Stimulated activated naive B cell treated with anti-CD40 and anti-IgM and Interleukin-4, amounts not matched to agents 10 μg/mL and 1 μg/mL and 100 μg/mL, for 72 hours (primary cell): Measurements from ENCODE around the gene TTC8.
"Not testable (repeated sequence)": the region's sequence is repeated elsewhere in the genome, so short reads cannot be mapped to it uniquely, and the experiment has no call there.

Experiments
- ATAC-seq, 2 donors: fragments of 150-1000 bp; cut with Tn5 transposase; replicated peaks; 2 replicates each; pipeline ENCODE4 v1.10.0; 2021; ENCODE audit warnings: moderate library complexity in 1 of 2
- DNase-seq: peaks from one replicate; pipeline ENCODE4 v3.0.0; 2021
- H3K27ac Mint-ChIP-seq: one replicate; pipeline ENCODE4 v1.8.0; 2022; ENCODE audit warnings: mild to moderate bottlenecking, mixed read lengths
- H3K27me3 Mint-ChIP-seq, 2 donors: one replicate each; pipeline ENCODE4 v1.8.0; 2022; ENCODE audit warnings: mixed read lengths in 2 of 2
- H3K36me3 Mint-ChIP-seq, 2 donors: one replicate each; pipeline ENCODE4 v1.8.0; 2022; ENCODE audit warnings: mixed read lengths in 2 of 2, mild to moderate bottlenecking in 1 of 2
- H3K4me1 Mint-ChIP-seq, 2 donors: one replicate each; pipeline ENCODE4 v1.8.0; 2022; ENCODE audit warnings: mixed read lengths in 2 of 2, mild to moderate bottlenecking in 1 of 2
- H3K4me3 Mint-ChIP-seq, 2 donors: one replicate each; pipeline ENCODE4 v1.8.0; 2022; ENCODE audit warnings: mild to moderate bottlenecking in 2 of 2, mixed read lengths in 2 of 2, moderate library complexity in 1 of 2
- H3K9me3 Mint-ChIP-seq, 2 donors: one replicate each; pipeline ENCODE4 v1.8.0; 2022; ENCODE audit warnings: mixed read lengths in 2 of 2, mild to moderate bottlenecking in 1 of 2

TTC8 gene

DNA sequence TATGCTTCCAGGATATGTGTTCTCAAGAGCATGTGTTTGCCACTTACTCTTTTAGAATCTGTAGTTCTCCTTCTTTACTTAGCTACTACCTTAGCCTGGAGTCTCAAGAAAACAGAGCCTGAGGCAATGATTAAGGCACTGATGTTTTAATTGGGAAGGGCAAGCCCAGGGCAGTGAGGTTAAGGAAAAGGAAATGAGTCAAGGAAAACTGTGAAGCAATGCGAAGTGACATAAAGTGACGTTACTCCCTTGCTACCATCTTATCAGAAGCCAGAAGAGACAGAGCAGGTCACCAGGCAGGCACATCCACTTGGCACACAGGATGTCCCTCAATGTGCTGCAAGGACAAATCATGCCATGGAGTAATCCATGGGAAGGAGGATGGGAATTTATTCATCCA lies 20.4 kb upstream of the TTC8 start:
- Mint-ChIP-seq H3K4me3 (no peak overlapping the region), H3K27me3 (peaks cover 49 to 60% of the 10 kb centered on the region in 2 donors), H3K4me1 (no peaks in the 10 kb centered on the region), H3K36me3 (no peaks in the 10 kb centered on the region), H3K9me3 (peaks cover 0 to 12% of the 10 kb centered on the region in 2 donors), H3K27ac (no peak overlapping the region)
- no peak for ATAC-seq
- DNase-seq = no peak

DNA sequence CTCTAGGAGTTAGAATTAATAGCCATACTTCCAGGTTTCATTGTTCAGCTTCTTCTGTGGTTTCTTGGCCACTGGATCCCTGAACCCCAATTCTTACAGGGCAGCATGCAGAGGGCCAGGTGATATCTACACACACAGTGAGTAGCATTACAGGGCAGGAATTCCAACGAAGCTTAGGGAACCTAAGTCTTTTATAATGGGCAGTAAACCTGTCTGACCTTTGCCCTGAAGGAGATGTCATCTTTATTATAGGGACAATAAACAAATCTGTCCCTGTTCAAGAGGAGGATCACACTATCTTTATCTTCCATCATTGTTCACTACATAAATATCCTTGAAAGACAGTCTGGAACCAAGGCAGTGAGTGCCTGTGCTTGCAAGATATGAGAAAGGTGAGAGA lies 20.0 kb upstream of the TTC8 start:
- Mint-ChIP-seq H3K36me3 (no peaks in the 10 kb centered on the region), H3K4me1 (no peaks in the 10 kb centered on the region), H3K27ac (no peak overlapping the region), H3K27me3 (peaks cover 51 to 64% of the 10 kb centered on the region in 2 donors), H3K9me3 (peaks cover 0 to 14% of the 10 kb centered on the region in 2 donors), H3K4me3 (no peak overlapping the region)
- ATAC-seq (no peak), DNase-seq (no peak)

DNA sequence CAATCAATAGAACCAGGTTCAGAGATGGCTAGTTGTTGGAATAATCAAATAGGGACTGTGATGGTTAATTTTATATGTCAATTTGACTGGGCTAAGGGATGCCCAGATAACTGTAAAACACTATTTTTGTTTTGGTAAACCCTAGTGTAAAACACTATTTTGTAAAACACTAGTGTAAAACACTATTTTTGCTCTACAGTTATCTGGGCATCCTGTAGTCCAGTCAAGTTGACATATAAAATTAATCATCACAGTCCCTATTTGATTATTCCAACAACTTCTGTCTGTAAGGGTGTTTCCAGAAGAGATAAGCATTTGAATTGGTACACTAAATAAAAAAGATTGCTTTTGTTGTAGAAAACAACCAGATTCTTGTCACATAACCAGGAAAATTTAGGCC lies 16.1 kb upstream of the TTC8 start:
- no peaks in the 10 kb centered on the region for H3K36me3 Mint-ChIP-seq
- ATAC-seq (no peak), DNase-seq (no peak)
- H3K4me3 Mint-ChIP-seq = no peak overlapping the region
- no peaks in the 10 kb centered on the region for H3K4me1 Mint-ChIP-seq
- H3K27ac Mint-ChIP-seq = no peak overlapping the region
- H3K9me3 Mint-ChIP-seq = peaks cover 0 to 10% of the 10 kb centered on the region in 2 donors
- peaks cover 46 to 70% of the 10 kb centered on the region in 2 donors for H3K27me3 Mint-ChIP-seq

DNA sequence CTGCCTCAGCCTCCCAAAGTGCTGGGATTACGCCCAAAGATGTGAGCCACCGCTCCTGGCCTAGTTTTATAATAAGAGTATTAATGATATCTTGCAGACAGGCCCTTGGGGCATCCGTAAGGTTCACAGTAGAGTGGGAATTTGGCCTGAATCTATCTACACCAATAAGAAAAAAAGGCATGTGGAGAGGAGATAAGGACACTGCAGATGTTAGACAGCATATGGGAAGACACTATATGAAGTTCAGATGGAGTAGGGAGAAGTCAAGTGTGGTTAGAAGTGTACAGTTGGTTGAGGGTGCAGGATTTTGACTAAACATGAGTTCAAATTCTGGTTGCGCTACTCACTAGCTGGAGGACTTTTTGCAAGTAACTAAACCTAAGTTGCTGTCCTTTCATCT lies 8.5 kb upstream of the TTC8 start:
- Mint-ChIP-seq H3K9me3 (no peaks in the 10 kb centered on the region), H3K27ac (no peak overlapping the region), H3K36me3 (no peaks in the 10 kb centered on the region), H3K4me3 (no peak overlapping the region), H3K27me3 (peaks cover 36 to 54% of the 10 kb centered on the region in 2 donors), H3K4me1 (peaks cover 6 to 16% of the 10 kb centered on the region in 2 donors)
- DNase-seq = no peak
- no peak for ATAC-seq

DNA sequence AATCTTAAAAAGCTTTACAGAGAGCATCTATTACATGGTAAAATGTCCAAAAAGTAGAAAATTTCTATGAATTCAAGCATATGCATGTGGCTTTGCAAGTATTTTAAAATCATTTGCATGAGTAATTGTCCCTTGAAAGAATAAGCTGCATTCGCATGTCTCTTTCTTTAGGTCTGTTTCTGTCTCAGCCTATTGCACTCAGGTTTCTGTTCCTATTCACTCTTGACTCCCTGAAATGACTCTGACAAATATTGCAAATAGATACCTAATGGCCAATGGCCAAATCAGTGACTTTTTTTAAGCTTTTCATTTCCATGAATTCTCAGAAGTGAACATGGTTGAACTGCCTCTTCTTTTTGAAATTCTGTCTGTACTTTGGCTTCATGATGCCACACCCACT lies 6.4 kb upstream of the TTC8 start:
- no peaks in the 10 kb centered on the region for H3K9me3 Mint-ChIP-seq
- H3K4me1 Mint-ChIP-seq = peaks cover 6 to 16% of the 10 kb centered on the region in 2 donors
- no peak for DNase-seq
- ATAC-seq = peak; percentile 83 to 88
- no peak overlapping the region for H3K27ac Mint-ChIP-seq
- H3K36me3 Mint-ChIP-seq = no peaks in the 10 kb centered on the region
- H3K4me3 Mint-ChIP-seq = no peak overlapping the region
- H3K27me3 Mint-ChIP-seq = peaks cover 23 to 39% of the 10 kb centered on the region in 2 donors

DNA sequence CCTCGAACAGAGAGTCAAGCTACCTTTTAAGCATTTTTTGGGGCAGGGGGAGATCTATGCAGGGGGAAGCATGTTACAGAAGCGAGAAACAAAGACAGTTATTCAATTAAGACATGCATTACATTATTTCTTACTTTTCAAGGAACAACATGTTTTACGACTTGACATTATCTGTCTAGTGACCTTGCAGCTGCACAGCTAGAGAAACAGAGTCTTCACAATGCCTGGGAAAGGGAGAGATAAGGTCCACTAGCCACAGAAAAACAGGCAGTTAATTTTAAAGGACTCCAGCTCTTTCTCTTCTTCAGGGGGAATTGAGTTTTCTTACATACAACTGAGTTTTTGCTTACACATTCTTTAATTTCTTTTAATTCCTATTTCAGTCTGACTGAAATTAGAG lies 4.8 kb upstream of the TTC8 start:
- not testable (repeated sequence) for ATAC-seq, H3K27ac Mint-ChIP-seq, H3K4me3 Mint-ChIP-seq, H3K36me3 Mint-ChIP-seq, H3K9me3 Mint-ChIP-seq, DNase-seq
- H3K4me1 Mint-ChIP-seq = peaks cover 8 to 16% of the 10 kb centered on the region in 2 donors
- H3K27me3 Mint-ChIP-seq = peaks cover 23 to 36% of the 10 kb centered on the region in 2 donors

DNA sequence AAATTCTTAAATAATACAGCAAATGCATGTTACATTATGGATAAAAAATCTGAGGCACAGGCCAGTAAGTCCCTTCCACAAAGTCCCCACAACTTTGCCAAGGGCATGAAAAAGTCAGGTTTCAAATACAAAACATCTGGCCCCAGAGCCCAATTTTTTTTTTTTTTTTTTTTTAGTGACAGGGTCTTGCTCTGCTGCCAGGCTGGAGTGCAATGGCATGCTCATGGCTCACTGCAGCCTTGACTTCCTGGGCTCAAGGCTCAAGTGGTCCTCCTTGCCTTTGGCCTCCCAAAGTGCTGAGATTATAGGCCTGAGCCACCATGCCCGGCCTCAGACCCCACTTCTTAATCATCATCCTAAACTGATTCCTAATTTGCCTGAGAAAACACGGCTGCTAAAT lies 3.1 kb upstream of the TTC8 start:
- DNase-seq (no peak), ATAC-seq (no peak)
- Mint-ChIP-seq H3K36me3 (no peaks in the 10 kb centered on the region), H3K4me3 (no peak overlapping the region), H3K9me3 (no peaks in the 10 kb centered on the region), H3K4me1 (peaks cover 15 to 24% of the 10 kb centered on the region in 2 donors), H3K27ac (no peak overlapping the region), H3K27me3 (peaks cover 17 to 28% of the 10 kb centered on the region in 2 donors)

DNA sequence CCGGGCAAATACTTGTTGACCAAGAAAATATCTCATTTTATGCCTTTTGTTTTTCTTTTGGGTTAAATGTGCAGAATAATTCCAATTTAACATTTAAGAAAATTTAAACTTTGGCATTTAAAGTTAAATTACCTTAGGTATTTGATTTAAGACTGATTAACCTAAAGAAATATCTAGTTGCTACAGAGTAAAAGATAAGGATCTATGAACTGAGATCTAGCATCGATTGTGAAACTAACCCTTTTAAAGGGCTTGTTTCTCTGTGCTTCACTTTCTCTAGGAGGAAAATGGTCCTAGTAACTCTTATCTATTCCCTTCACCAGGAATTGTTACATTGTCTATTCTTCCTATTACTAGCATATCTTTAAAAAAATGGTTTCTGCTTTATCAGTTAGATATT lies 2.6 kb upstream of the TTC8 start:
- H3K9me3 Mint-ChIP-seq = no peaks in the 10 kb centered on the region
- H3K27me3 Mint-ChIP-seq = peaks cover 17 to 28% of the 10 kb centered on the region in 2 donors
- peaks cover 15 to 24% of the 10 kb centered on the region in 2 donors for H3K4me1 Mint-ChIP-seq
- ATAC-seq (no peak), DNase-seq (no peak)
- H3K36me3 Mint-ChIP-seq = no peaks in the 10 kb centered on the region
- H3K27ac Mint-ChIP-seq = no peak overlapping the region
- H3K4me3 Mint-ChIP-seq = no peak overlapping the region

DNA sequence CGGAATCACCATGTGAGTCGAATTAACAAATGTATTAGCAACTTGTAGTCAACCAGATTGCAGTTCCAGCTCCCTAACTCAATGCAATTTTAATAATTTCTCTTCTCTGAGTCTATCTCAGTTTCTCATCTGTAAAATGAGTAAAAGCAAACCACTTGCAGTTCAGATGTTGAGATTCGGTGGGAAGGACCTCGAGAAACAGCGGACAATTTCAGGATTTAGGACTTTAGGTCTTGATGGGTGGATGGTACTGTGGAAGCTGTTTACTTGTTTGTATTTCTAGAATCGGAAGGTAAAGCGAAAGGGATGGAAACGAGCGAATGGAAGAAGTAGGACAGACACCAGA lies 510 bp upstream of the TTC8 start:
- no peaks in the 10 kb centered on the region for H3K9me3 Mint-ChIP-seq
- peak; percentile 0 to 5 for ATAC-seq

DNA sequence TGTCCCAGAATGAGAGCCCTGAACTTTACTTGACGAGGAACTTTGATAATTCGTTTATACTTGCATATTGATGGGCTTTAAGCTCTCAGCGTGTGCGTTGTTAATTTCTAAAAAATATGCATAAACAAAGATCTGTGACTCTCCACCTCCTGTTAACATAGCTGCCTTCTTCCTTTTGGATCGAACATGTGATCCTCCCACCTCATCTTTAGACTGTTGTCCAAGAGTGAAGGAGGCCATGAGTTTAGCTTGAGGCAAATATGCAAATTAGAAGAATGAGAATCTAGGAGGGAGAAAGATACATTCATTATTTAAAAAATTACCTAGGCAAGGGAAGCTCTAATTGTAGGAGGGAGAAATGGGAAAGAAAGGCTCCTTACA lies 617 bp downstream of the TTC8 start:
- ATAC-seq = peak in 1 of 2 donors; percentile 0

More for the DNA sequence above, 510 bp upstream of the TTC8 start:
- peak overlapping the region; percentile 100 for H3K27ac Mint-ChIP-seq
- no peak for DNase-seq
- no peaks in the 10 kb centered on the region for H3K36me3 Mint-ChIP-seq
- H3K4me1 Mint-ChIP-seq = peaks cover 9 to 14% of the 10 kb centered on the region in 2 donors
- peaks cover 11 to 21% of the 10 kb centered on the region in 2 donors for H3K27me3 Mint-ChIP-seq
- peak overlapping the region; percentile 81 to 97 for H3K4me3 Mint-ChIP-seq

DNA sequence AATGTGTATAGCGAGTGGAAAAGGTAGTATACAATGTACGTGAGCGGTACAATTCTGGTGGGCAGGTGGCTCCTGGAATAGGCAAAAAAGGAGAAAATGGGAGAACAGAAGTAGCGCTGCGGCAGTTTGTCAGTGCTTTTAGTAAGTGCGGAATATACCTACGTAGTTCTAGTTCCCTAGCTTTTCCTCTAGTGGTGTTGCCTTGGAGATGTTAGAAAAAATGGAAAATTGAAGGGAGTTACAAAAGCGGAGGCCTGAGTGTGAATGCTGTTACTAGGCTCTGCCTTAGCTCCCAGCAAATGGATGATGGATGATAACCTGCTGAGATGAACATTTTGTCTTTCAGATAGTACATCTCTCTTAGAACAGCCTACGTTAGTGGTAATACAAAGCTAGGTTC lies 1.1 kb downstream of the TTC8 start:
- H3K27ac Mint-ChIP-seq = no peak overlapping the region
- no peaks in the 10 kb centered on the region for H3K36me3 Mint-ChIP-seq
- peaks cover 13 to 23% of the 10 kb centered on the region in 2 donors for H3K4me1 Mint-ChIP-seq
- H3K4me3 Mint-ChIP-seq = peak overlapping the region; percentile 81 to 97
- H3K27me3 Mint-ChIP-seq = peaks cover under 1 to 6% of the 10 kb centered on the region in 2 donors
- no peak for DNase-seq
- ATAC-seq = no peak
- no peaks in the 10 kb centered on the region for H3K9me3 Mint-ChIP-seq

More for the DNA sequence above, 617 bp downstream of the TTC8 start:
- H3K27me3 Mint-ChIP-seq = peaks cover 4 to 10% of the 10 kb centered on the region in 2 donors
- peaks cover 13 to 22% of the 10 kb centered on the region in 2 donors for H3K4me1 Mint-ChIP-seq
- no peaks in the 10 kb centered on the region for H3K36me3 Mint-ChIP-seq
- peak overlapping the region; percentile 81 to 97 for H3K4me3 Mint-ChIP-seq
- no peak for DNase-seq
- H3K27ac Mint-ChIP-seq = peak overlapping the region; percentile 100
- H3K9me3 Mint-ChIP-seq = no peaks in the 10 kb centered on the region

DNA sequence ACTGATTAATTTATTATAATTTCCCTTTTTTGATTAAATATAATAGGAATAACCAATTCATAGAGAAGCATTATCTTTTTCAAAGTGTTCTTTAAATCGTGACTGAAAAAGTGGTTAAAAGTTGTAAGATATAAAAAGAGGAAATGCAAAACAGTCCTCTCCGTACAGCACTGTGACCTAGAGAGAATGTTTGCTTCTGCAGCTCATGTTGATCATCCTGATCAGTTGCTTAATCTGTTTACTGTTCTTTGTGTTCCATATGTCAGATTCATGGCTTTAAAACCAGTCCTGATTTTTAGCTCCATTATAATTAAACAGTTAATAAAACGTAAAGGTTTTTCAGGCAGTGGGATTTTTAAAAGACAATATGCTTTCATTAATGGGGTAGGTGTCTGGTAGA lies 4.7 kb downstream of the TTC8 start:
- H3K36me3 Mint-ChIP-seq = peaks cover 0 to 5% of the 10 kb centered on the region in 2 donors
- H3K4me1 Mint-ChIP-seq = peaks cover 12 to 29% of the 10 kb centered on the region in 2 donors
- H3K9me3 Mint-ChIP-seq = no peaks in the 10 kb centered on the region
- H3K4me3 Mint-ChIP-seq = no peak overlapping the region
- no peak for DNase-seq
- H3K27ac Mint-ChIP-seq = no peak overlapping the region
- no peaks in the 10 kb centered on the region for H3K27me3 Mint-ChIP-seq
- ATAC-seq = no peak

DNA sequence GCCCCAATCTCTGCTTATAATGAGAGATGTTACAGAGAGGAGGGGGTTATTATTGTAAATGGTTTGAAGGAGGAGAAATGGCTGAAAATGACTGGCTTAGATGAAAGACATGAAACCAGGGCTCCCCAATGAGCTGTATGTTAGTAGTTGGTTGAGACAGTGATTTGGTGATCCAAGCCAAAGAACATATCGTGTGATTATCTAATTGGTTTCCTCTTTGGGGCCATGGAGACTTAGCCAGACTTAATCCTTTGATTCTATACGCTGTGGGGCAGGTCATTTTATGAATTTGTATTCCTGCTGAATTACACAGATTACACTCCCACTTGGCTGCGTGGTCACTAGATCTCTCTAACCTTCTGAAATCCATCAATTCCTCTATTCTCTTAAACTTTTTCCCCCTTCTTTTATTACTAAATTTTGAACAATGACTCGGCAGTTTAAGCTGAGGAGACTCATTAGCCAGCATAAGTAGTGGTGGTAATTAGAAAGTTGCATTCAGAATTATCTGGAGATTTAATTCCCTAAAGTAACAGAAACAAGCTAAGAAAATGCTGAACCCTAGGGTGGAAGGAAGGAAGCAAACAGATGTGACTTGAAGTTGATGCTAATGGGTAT lies 5.3 kb downstream of the TTC8 start:
- Mint-ChIP-seq H3K4me1 (peaks cover 12 to 29% of the 10 kb centered on the region in 2 donors), H3K27me3 (no peaks in the 10 kb centered on the region), H3K27ac (no peak overlapping the region), H3K4me3 (no peak overlapping the region), H3K36me3 (peaks cover 0 to 5% of the 10 kb centered on the region in 2 donors), H3K9me3 (no peaks in the 10 kb centered on the region)
- no peak for ATAC-seq
- no peak for DNase-seq

DNA sequence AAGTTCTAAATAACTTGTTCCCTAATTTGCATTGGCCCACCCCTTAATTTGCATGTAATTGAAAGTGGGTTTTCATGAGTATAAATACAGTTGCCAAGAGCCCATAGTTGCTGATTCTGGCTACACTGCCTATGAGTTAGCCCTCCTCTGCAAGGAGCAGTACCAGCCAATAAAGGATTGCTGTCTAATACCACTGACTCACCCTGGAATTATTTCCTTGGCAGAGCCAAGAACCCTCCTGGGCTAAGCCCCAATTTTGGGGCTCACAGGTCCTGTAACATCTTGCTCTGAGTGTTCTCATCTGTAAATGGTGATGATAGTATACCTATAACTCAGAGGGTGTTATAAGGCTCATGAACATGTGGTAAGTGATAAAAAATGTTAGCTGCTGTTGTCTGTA lies 6.8 kb downstream of the TTC8 start:
- DNase-seq (no peak), ATAC-seq (no peak)
- Mint-ChIP-seq H3K27me3 (no peaks in the 10 kb centered on the region), H3K4me3 (no peak overlapping the region), H3K36me3 (peaks cover 0 to 5% of the 10 kb centered on the region in 2 donors), H3K27ac (no peak overlapping the region), H3K4me1 (peaks cover 5 to 22% of the 10 kb centered on the region in 2 donors), H3K9me3 (no peaks in the 10 kb centered on the region)

DNA sequence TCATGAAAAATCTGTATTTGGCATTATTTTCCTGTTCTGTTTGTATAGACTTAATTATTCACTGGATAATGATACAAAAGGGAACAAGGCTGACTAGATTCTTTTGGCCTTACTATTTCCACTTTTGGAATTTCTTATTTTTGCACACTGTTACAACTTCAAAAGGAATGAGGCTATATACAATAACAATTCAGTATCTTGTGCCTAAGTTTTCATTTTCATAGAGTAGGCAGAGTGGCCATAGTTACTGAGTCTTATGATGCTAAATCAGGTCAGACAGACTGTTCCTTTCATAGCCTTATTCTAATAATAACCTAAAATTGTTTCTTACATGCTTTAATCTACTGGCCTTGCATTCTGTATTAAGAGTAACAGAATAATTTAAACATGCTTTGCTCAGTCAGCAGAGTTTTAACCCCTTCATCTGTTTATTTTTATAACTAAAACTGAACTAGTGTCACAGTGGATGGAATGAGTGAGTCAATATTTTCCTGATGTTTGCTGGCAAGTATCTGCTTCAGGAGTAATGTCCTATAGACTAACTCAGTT lies 10.5 kb downstream of the TTC8 start:
- Mint-ChIP-seq H3K4me3 (no peak overlapping the region), H3K36me3 (peaks cover 3 to 14% of the 10 kb centered on the region in 2 donors), H3K27me3 (peaks cover 6 to 9% of the 10 kb centered on the region in 2 donors), H3K4me1 (peaks cover 1 to 9% of the 10 kb centered on the region in 2 donors), H3K9me3 (no peaks in the 10 kb centered on the region), H3K27ac (no peak overlapping the region)
- ATAC-seq = no peak
- no peak for DNase-seq
